Neutrophil (primary cell): ENCODE measurements around the gene CSF3R.

Experiments
- H3K27ac ChIP-seq: fragments of 200-600 bp; sonication (generic); 2 replicates; pipeline ENCODE4 v1.5.1; 2016; ENCODE audit warnings: mild to moderate bottlenecking, moderate library complexity
- H3K27me3 ChIP-seq: fragments of 200-600 bp; sonication (generic); 2 replicates; pipeline ENCODE4 v1.6.0; 2016; ENCODE audit warnings: mild to moderate bottlenecking
- H3K36me3 ChIP-seq: fragments of 200-600 bp; sonication (generic); 2 replicates; pipeline ENCODE4 v1.5.1; 2017
- H3K4me1 ChIP-seq, 2 experiments: fragments of 200-600 bp in 1 of 2; sonication (generic) in 1 of 2; 1 replicate in 1 of 2; 2 replicates in 1 of 2; pipeline versions ENCODE4 v1.5.1 to v1.6.1; 2013 to 2016; ENCODE audit warnings: low read depth in 1 of 2, low read length in 1 of 2, mild to moderate bottlenecking in 1 of 2, moderate library complexity in 1 of 2; ENCODE audit not compliant: control insufficient read depth in 1 of 2, insufficient read depth in 1 of 2
- H3K4me3 ChIP-seq, 2 experiments: fragments of 200-600 bp in 1 of 2; sonication (generic) in 1 of 2; 1 replicate in 1 of 2; 2 replicates in 1 of 2; pipeline ENCODE4 v1.5.1; 2013 to 2016; ENCODE audit warnings: low read depth in 1 of 2, low read length in 1 of 2, mild to moderate bottlenecking in 1 of 2, moderate library complexity in 1 of 2
- H3K9me3 ChIP-seq: fragments of 200-600 bp; sonication (generic); 2 replicates; pipeline ENCODE4 v1.5.1; 2016
- CTCF ChIP-seq: fragments of 200-600 bp; sonication (generic); IDR thresholded peaks from 2 replicates; pipeline ENCODE4 v1.5.1; 2016; ENCODE audit warnings: antibody characterized with exemption

The CSF3R gene

GRCh38 chr1:36482724-36483388, at the start of gene CSF3R:
Gene CSF3R (minus strand): TSS chr1:36482913. CDS start chr1:36479496, 3,417 bp downstream.
- H3K27me3 ChIP-seq, result no peaks in the 10 kb centered on the region
- peaks cover 38% of the 10 kb centered on the region for H3K36me3 ChIP-seq
- no peaks in the 10 kb centered on the region for H3K9me3 ChIP-seq
- H3K4me3 ChIP-seq, result peak within 1 kb of the TSS; percentile 88 to 100
- peak within 1 kb of the TSS; percentile 92 for H3K27ac ChIP-seq
- no peak for TF ChIP-seq CTCF
- peaks cover 84 to 93% of the 10 kb centered on the region in 2 experiments for H3K4me1 ChIP-seq

DNA sequence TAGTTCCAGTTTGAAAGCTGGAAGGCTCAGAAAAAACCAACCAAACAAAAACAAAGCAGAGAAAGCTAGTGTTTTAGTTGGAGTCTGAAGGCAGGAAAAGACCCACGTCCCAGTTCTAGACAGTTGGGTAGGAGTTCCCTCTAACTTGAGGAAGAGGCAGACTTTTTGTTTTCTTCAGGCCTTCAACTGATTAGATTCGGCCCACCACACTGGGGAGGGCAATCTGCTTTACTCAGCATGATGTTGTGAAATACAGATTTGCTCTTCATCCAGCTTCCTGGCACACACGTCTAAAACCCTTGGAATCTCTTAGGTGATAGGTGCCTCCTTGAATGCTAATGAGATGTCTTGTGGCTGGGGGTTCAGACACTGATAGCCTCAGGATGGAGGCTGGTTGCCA, 49.1 kb upstream of the CSF3R start:
- Histone ChIP-seq H3K27ac (no peak overlapping the region), H3K36me3 (no peaks in the 10 kb centered on the region), H3K4me3 (no peak overlapping the region), H3K27me3 (peaks cover 5% of the 10 kb centered on the region), H3K4me1 (no peaks in the 10 kb centered on the region), H3K9me3 (no peaks in the 10 kb centered on the region)
- no peak for TF ChIP-seq CTCF

DNA sequence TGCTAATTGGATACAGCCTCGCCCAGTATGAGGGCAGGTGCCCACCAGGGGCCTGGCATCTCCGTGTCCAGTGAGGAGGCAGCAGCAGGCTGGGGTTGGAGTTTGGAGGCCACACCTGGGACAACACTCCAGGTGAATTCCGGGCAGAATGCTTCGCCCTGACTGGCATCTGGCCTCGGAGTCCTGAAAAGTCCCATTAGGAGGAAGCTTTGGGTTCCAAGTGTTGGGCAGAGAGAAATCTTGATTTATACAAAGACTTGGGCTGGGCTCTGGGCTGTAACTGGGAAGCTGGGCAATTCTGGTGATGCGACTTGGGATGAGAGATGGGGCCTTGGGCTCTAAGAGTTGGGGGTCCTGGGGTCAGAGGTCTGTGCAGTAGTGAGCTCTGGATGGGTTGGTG, 48.1 kb upstream of the CSF3R start:
- Histone ChIP-seq H3K27me3 (peaks cover 5% of the 10 kb centered on the region), H3K9me3 (no peaks in the 10 kb centered on the region), H3K4me1 (no peaks in the 10 kb centered on the region), H3K27ac (no peak overlapping the region), H3K4me3 (no peak overlapping the region), H3K36me3 (no peaks in the 10 kb centered on the region)
- TF ChIP-seq CTCF, result no peak

- Histone ChIP-seq H3K4me3 (no peak overlapping the region), H3K27me3 (peaks cover 5% of the 10 kb centered on the region), H3K9me3 (no peaks in the 10 kb centered on the region), H3K36me3 (no peaks in the 10 kb centered on the region), H3K27ac (no peak overlapping the region), H3K4me1 (no peaks in the 10 kb centered on the region)
- no peak for TF ChIP-seq CTCF
Observed at GRCh38 chr1:36530261-36530660, 47.5 kb upstream of the CSF3R start.

GRCh38 chr1:36529769-36530260, 47.1 kb upstream of the CSF3R start:
- Histone ChIP-seq H3K27me3 (peaks cover 5% of the 10 kb centered on the region), H3K4me1 (no peaks in the 10 kb centered on the region), H3K9me3 (no peaks in the 10 kb centered on the region), H3K36me3 (no peaks in the 10 kb centered on the region), H3K27ac (no peak overlapping the region), H3K4me3 (no peak overlapping the region)
- TF ChIP-seq CTCF, result no peak
